Astrocyte (in vitro differentiated cells and primary cell): Measurements from ENCODE around the gene HBS1L. TPM values are rescaled to one million over a fixed set of nuclear protein-coding genes. Genes with fewer than 3 reads are reported as not detected.

Experiments
- DNase-seq: peaks from one replicate; pipeline ENCODE4 v3.0.0-alpha.2; 2010; ENCODE audit warnings: low read depth
- FAIRE-seq: peaks from 2 replicates; lab custom pipeline; 2011; peaks lifted over from hg19 to GRCh38; lab: Jason Lieb, UNC
- H2AFZ ChIP-seq: 2 replicates; pipeline ENCODE4 v1.6.0; 2012; ENCODE audit warnings: low read depth, low read length, inconsistent platforms
- H3K27ac ChIP-seq: 2 replicates; pipeline ENCODE4 v1.5.1; 2011; ENCODE audit warnings: low read depth, low read length, inconsistent platforms
- H3K27me3 ChIP-seq: 2 replicates; pipeline ENCODE4 v1.6.0; 2011; ENCODE audit warnings: low read length, inconsistent platforms; ENCODE audit not compliant: insufficient read depth
- H3K36me3 ChIP-seq: 2 replicates; pipeline ENCODE4 v1.5.1; 2011; ENCODE audit warnings: low read length, inconsistent platforms; ENCODE audit not compliant: insufficient read depth
- H3K4me1 ChIP-seq: 2 replicates; pipeline ENCODE4 v1.5.1; 2011; ENCODE audit warnings: low read length, inconsistent platforms; ENCODE audit not compliant: insufficient read depth
- H3K4me2 ChIP-seq: 2 replicates; pipeline ENCODE4 v1.6.0; 2012; ENCODE audit warnings: low read length, inconsistent platforms
- H3K4me3 ChIP-seq: 2 replicates; pipeline ENCODE4 v1.5.1; 2011; ENCODE audit warnings: low read depth, mild to moderate bottlenecking, low read length, inconsistent platforms; ENCODE audit not compliant: insufficient read depth
- H3K79me2 ChIP-seq: 2 replicates; pipeline ENCODE4 v1.6.0; 2012; ENCODE audit warnings: mild to moderate bottlenecking, low read length, inconsistent platforms; ENCODE audit not compliant: insufficient read depth
- H3K9ac ChIP-seq: 2 replicates; pipeline ENCODE4 v1.6.0; 2012; ENCODE audit warnings: mild to moderate bottlenecking, low read length, inconsistent platforms
- H3K9me3 ChIP-seq: 2 replicates; pipeline ENCODE4 v1.5.1; 2012; ENCODE audit warnings: low read depth, mild to moderate bottlenecking, low read length, inconsistent platforms; ENCODE audit not compliant: insufficient read depth
- H4K20me1 ChIP-seq: 2 replicates; pipeline ENCODE4 v1.6.0; 2012; ENCODE audit warnings: low read length, inconsistent platforms; ENCODE audit not compliant: insufficient read depth
- H3K27ac Mint-ChIP-seq: one replicate; pipeline ENCODE4 v1.8.0; 2021; ENCODE audit warnings: mild to moderate bottlenecking, mixed read lengths; ENCODE audit not compliant: unreplicated experiment
- H3K27me3 Mint-ChIP-seq: one replicate; pipeline ENCODE4 v1.8.0; 2021; ENCODE audit warnings: low read depth, mixed read lengths; ENCODE audit not compliant: unreplicated experiment
- H3K36me3 Mint-ChIP-seq: one replicate; pipeline ENCODE4 v1.8.0; 2021; ENCODE audit warnings: low read depth, mixed read lengths; ENCODE audit not compliant: unreplicated experiment
- H3K4me1 Mint-ChIP-seq: one replicate; pipeline ENCODE4 v1.8.0; 2021; ENCODE audit warnings: low read depth, mixed read lengths; ENCODE audit not compliant: unreplicated experiment
- H3K4me3 Mint-ChIP-seq: one replicate; pipeline ENCODE4 v1.8.0; 2021; ENCODE audit warnings: mild to moderate bottlenecking, moderate library complexity, mixed read lengths; ENCODE audit not compliant: unreplicated experiment
- H3K9me3 Mint-ChIP-seq: one replicate; pipeline ENCODE4 v1.8.0; 2021; ENCODE audit warnings: mild to moderate bottlenecking, mixed read lengths; ENCODE audit not compliant: unreplicated experiment
- CTCF ChIP-seq: IDR thresholded peaks from 2 replicates; pipeline ENCODE4 v1.5.1; 2011; ENCODE audit warnings: low read depth, mild to moderate bottlenecking, inconsistent platforms, low read length, moderate library complexity; ENCODE audit not compliant: insufficient read depth
- EZH2 ChIP-seq: IDR thresholded peaks from 2 replicates; pipeline ENCODE4 v1.6.1; 2012; ENCODE audit warnings: mild to moderate bottlenecking, low read length, inconsistent platforms; ENCODE audit not compliant: insufficient read depth
- total RNA-seq: library from RNA; stranded (reverse); gene quantifications from 2 replicates; pipeline ENCODE4 v1.2.1, GENCODE V29; 2021

The HBS1L gene
- total RNA-seq, 1 donor from 2014 or later = 87.8 TPM

GRCh38 chr6:135075018-135075417 is 20.4 kb upstream of the HBS1L start:
- H3K9me3 ChIP-seq = no peaks in the 10 kb centered on the region
- TF ChIP-seq CTCF = no peak
- H3K4me3 ChIP-seq = no peak overlapping the region
- no peak overlapping the region for H3K27ac ChIP-seq
- H3K4me1 ChIP-seq = no peaks in the 10 kb centered on the region
- Mint-ChIP-seq H3K27me3 (no peaks in the 10 kb centered on the region), H3K27ac (no peak overlapping the region), H3K4me3 (no peak overlapping the region), H3K4me1 (no peaks in the 10 kb centered on the region), H3K9me3 (no peaks in the 10 kb centered on the region), H3K36me3 (no peaks in the 10 kb centered on the region)
- H3K9ac ChIP-seq = no peak overlapping the region
- FAIRE-seq (no peak), DNase-seq (no peak)
- H3K79me2 ChIP-seq = no peaks in the 10 kb centered on the region
- peaks cover 7% of the 10 kb centered on the region for H3K27me3 ChIP-seq
- H3K4me2 ChIP-seq = no peak overlapping the region
- H4K20me1 ChIP-seq = no peaks in the 10 kb centered on the region
- H2AFZ ChIP-seq = no peak overlapping the region
- H3K36me3 ChIP-seq = no peaks in the 10 kb centered on the region

GRCh38 chr6:135073756-135074393 is 19.3 kb upstream of the HBS1L start:
- Histone ChIP-seq H3K4me1 (no peaks in the 10 kb centered on the region), H3K4me3 (no peak overlapping the region), H3K36me3 (no peaks in the 10 kb centered on the region), H4K20me1 (no peaks in the 10 kb centered on the region), H3K9ac (no peak overlapping the region), H3K79me2 (no peaks in the 10 kb centered on the region), H3K9me3 (no peaks in the 10 kb centered on the region), H3K27ac (no peak overlapping the region), H3K4me2 (no peak overlapping the region), H3K27me3 (peaks cover 7% of the 10 kb centered on the region), H2AFZ (no peak overlapping the region)
- H3K4me1 Mint-ChIP-seq = no peaks in the 10 kb centered on the region
- H3K27ac Mint-ChIP-seq = no peak overlapping the region
- DNase-seq = no peak
- H3K4me3 Mint-ChIP-seq = no peak overlapping the region
- no peaks in the 10 kb centered on the region for H3K9me3 Mint-ChIP-seq
- FAIRE-seq = no peak
- no peaks in the 10 kb centered on the region for H3K27me3 Mint-ChIP-seq
- H3K36me3 Mint-ChIP-seq = no peaks in the 10 kb centered on the region
- TF ChIP-seq EZH2 (no peak), CTCF (no peak)

- Mint-ChIP-seq H3K27me3 (no peaks in the 10 kb centered on the region), H3K4me1 (no peaks in the 10 kb centered on the region), H3K36me3 (no peaks in the 10 kb centered on the region), H3K4me3 (no peak overlapping the region), H3K9me3 (no peaks in the 10 kb centered on the region), H3K27ac (no peak overlapping the region)
- H3K36me3 ChIP-seq = no peaks in the 10 kb centered on the region
- H3K79me2 ChIP-seq = no peaks in the 10 kb centered on the region
- no peak overlapping the region for H2AFZ ChIP-seq
- H3K4me3 ChIP-seq = no peak overlapping the region
- H3K4me1 ChIP-seq = no peaks in the 10 kb centered on the region
- DNase-seq (no peak), FAIRE-seq (no peak)
- H3K27ac ChIP-seq = no peak overlapping the region
- H4K20me1 ChIP-seq = no peaks in the 10 kb centered on the region
- TF ChIP-seq CTCF = no peak
- TF ChIP-seq EZH2 = no peak
- no peak overlapping the region for H3K4me2 ChIP-seq
- H3K27me3 ChIP-seq = peaks cover 3% of the 10 kb centered on the region
- no peak overlapping the region for H3K9ac ChIP-seq
- H3K9me3 ChIP-seq = no peaks in the 10 kb centered on the region
Measured at GRCh38 chr6:135073217-135073616, 18.6 kb upstream of the HBS1L start.
